Body of pancreas (tissue), 4 donors: ENCODE measurements around the gene ACVRL1. TPM values are rescaled to one million over a fixed set of nuclear protein-coding genes. Genes with fewer than 3 reads are reported as not detected.

Experiments
- ATAC-seq: fragments of 150-250 bp; one replicate; pipeline ENCODE4 v1.9.1; 2016
- DNase-seq, 4 donors: peaks; one replicate each; pipeline ENCODE4 v3.0.0-alpha.2; 2019
- H3K27ac ChIP-seq, 4 donors: fragments of 200-600 bp; sonication (generic); 1 replicate in 3 of 4; 2 replicates in 1 of 4; pipeline versions ENCODE4 v1.5.1 to v1.6.1; 2016 to 2019; ENCODE audit warnings: mild to moderate bottlenecking in 1 of 4, mixed read lengths in 1 of 4, moderate library complexity in 1 of 4
- H3K27me3 ChIP-seq, 2 donors: fragments of 200-600 bp; sonication (generic); one replicate each; pipeline ENCODE4 v1.6.0; 2016; ENCODE audit warnings: mild to moderate bottlenecking in 1 of 2
- H3K36me3 ChIP-seq, 2 donors: fragments of 200-600 bp; sonication (generic); replicated peaks in 1 of 2; 2 replicates each; pipeline ENCODE4 v1.5.1; 2016; ENCODE audit warnings: low read depth in 2 of 2; ENCODE audit not compliant: insufficient read depth in 1 of 2
- H3K4me1 ChIP-seq: fragments of 200-600 bp; sonication (generic); one replicate; pipeline ENCODE4 v1.6.0; 2016
- H3K4me3 ChIP-seq, 2 donors: fragments of 200-600 bp; sonication (generic); 1 replicate in 1 of 2; 2 replicates in 1 of 2; pipeline ENCODE4 v1.5.1; 2016 to 2019
- H3K9me3 ChIP-seq, 3 donors: fragments of 200-600 bp; sonication (generic); 1 replicate in 2 of 3; 2 replicates in 1 of 3; pipeline ENCODE4 v1.5.1; 2016
- POLR2A ChIP-seq, 3 donors: fragments of 450-650 bp; IDR thresholded peaks; one replicate each; pipeline ENCODE4 v1.6.1; 2016; ENCODE audit warnings: antibody characterized with exemption in 3 of 3, mild to moderate bottlenecking in 2 of 3
- WGBS, 2 donors: methylation state at CpG; one replicate each; pipeline ENCODE4 v1.1.5; 2017; 5-methylcytosine and 5-hydroxymethylcytosine counted together
- intact Hi-C: fragments of 100-400 bp; cut with DNase I; formaldehyde crosslinking; loops from one replicate; pipeline ENCODE4 v1.15.1; 2023
- total RNA-seq, 2 donors: library from RNA; depleted of rRNA; stranded (reverse); fragments of >200 nt; gene quantifications; one replicate each; pipeline ENCODE4 v1.1.0, GENCODE V29; 2016
- TF ChIP-seq, protein P1 (sequence below), 7 experiments: fragments of 450-650 bp in 4 of 7; fragments of 200-600 bp in 3 of 7; sonication (generic) in 3 of 7; IDR thresholded peaks; one replicate each; pipeline ENCODE4 v1.5.1; 2016 to 2019; ENCODE audit warnings: antibody characterized with exemption in 7 of 7

The ACVRL1 gene
- 10 to 100 TPM; 37.1 to 93.9 TPM for total RNA-seq

DNA sequence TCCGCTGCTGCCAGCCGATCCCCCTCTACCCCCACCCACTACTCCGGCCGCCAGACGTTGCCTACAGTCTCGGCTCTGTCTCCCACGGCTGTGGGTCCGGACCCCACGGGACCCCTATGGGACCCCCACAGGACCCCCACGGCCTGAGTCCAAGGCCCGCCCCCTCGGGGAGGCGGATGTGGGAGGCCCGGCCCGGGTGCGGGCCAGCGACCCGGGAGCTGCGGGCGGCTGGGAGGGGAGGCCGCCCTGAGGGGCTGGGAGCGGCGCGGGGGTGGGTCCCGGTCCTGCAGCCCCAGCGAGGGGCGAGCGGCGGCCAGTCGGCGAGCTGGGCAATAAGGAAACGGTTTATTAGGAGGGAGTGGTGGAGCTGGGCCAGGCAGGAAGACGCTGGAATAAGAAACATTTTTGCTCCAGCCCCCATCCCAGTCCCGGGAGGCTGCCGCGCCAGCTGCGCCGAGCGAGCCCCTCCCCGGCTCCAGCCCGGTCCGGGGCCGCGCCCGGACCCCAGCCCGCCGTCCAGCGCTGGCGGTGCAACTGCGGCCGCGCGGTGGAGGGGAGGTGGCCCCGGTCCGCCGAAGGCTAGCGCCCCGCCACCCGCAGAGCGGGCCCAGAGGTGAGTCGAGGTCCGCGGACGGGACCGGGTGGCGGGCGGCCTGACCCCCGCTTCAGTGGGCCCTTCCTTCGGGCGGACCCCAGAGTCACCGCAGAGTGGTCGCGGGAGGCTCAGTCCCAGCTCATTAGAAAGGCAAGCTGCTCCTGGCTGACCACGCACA lies at the start of gene ACVRL1:
Gene ACVRL1 (plus strand): TSS at position 422 of the 773 bp plus-strand sequence. CDS start 4,971 bp downstream, outside the sequence.
- 10 to 19% methylated on average over 12 to 54 of the region's 74 CpGs for WGBS, 2 donors

DNA sequence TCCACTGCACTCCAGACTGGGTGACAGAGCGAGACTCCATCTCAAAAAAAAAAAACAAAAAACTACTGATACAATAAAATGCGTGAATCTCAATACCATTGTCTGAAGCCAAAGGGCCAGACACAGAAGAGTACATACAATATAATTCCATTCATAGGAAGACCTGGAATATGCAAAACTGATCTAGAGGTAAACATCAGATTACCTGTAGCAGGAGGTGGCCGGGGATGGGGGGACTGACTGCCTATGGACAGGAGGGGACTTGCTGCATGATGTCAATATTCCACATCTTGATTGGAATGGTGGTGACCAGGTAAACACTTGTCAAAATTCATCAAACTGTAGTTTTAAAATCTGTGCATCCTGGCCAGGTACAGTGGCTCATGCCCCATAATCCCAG lies 46.3 kb upstream of the ACVRL1 start:
- DNase-seq, result no peak
- intact Hi-C loops, result no loop called here
- H3K4me1 ChIP-seq, result peaks cover 7% of the 10 kb centered on the region
- peaks cover 0 to 5% of the 10 kb centered on the region in 2 donors for H3K27me3 ChIP-seq
- H3K36me3 ChIP-seq, result no peaks in the 10 kb centered on the region
- ATAC-seq, result no peak
- H3K4me3 ChIP-seq, result no peak overlapping the region
- no peaks in the 10 kb centered on the region for H3K9me3 ChIP-seq
- H3K27ac ChIP-seq, result no peak overlapping the region
- TF ChIP-seq POLR2A (IDR thresholded peaks at IDR 0.05), result no peak
- 87 to 96% methylated on average over 3 of the region's 3 CpGs for WGBS, 2 donors

More for the DNA sequence above, at the start of gene ACVRL1:
- Histone ChIP-seq H3K4me3 (no peak within 1 kb of the TSS), H3K27ac (peak within 1 kb of the TSS; percentile 58 to 74 (median 68)), H3K27me3 (peaks cover 0 to 3% of the 10 kb centered on the region in 2 donors), H3K9me3 (no peaks in the 10 kb centered on the region), H3K4me1 (peaks cover 9% of the 10 kb centered on the region), H3K36me3 (no peaks in the 10 kb centered on the region)
- intact Hi-C loops, result no loop called here
- TF ChIP-seq, protein P1, sequence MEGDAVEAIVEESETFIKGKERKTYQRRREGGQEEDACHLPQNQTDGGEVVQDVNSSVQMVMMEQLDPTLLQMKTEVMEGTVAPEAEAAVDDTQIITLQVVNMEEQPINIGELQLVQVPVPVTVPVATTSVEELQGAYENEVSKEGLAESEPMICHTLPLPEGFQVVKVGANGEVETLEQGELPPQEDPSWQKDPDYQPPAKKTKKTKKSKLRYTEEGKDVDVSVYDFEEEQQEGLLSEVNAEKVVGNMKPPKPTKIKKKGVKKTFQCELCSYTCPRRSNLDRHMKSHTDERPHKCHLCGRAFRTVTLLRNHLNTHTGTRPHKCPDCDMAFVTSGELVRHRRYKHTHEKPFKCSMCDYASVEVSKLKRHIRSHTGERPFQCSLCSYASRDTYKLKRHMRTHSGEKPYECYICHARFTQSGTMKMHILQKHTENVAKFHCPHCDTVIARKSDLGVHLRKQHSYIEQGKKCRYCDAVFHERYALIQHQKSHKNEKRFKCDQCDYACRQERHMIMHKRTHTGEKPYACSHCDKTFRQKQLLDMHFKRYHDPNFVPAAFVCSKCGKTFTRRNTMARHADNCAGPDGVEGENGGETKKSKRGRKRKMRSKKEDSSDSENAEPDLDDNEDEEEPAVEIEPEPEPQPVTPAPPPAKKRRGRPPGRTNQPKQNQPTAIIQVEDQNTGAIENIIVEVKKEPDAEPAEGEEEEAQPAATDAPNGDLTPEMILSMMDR (IDR thresholded peaks at IDR 0.05), result no peak
- no peak for TF ChIP-seq POLR2A (IDR thresholded peaks at IDR 0.05)
- DNase-seq, result peak in 1 of 4 donors; percentile 27
- ATAC-seq, result peak; percentile 16

DNA sequence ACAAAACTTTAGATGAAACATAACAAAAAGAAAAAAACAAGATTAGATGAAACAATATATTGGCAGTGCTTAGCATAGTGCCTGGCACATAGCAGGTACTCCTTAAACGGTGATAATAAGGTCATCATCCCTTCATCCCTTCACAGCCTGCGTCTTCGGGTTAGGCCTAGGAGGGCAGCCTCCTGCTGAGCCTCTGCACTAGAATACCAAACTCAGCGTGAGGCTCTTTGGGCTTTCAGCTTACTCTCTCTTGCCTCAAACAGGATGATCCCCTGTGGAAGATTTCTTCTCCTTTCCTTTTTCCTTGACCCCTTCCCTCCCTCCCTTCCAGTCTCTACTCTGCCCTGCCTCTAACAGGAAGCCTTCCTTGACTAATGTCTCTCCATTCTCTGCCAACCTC lies 44.4 kb upstream of the ACVRL1 start:
- DNase-seq, result no peak
- intact Hi-C loops, result no loop called here
- TF ChIP-seq, protein P1 (IDR thresholded peaks at IDR 0.05), result no peak
- TF ChIP-seq POLR2A (IDR thresholded peaks at IDR 0.05), result no peak
- Histone ChIP-seq H3K4me1 (peaks cover 5% of the 10 kb centered on the region), H3K9me3 (no peaks in the 10 kb centered on the region), H3K4me3 (no peak overlapping the region), H3K36me3 (no peaks in the 10 kb centered on the region), H3K27ac (no peak overlapping the region), H3K27me3 (peaks cover 0 to 5% of the 10 kb centered on the region in 2 donors)
- ATAC-seq, result no peak
- WGBS, 2 donors, result 82 to 90% methylated on average over 4 of the region's 4 CpGs

DNA sequence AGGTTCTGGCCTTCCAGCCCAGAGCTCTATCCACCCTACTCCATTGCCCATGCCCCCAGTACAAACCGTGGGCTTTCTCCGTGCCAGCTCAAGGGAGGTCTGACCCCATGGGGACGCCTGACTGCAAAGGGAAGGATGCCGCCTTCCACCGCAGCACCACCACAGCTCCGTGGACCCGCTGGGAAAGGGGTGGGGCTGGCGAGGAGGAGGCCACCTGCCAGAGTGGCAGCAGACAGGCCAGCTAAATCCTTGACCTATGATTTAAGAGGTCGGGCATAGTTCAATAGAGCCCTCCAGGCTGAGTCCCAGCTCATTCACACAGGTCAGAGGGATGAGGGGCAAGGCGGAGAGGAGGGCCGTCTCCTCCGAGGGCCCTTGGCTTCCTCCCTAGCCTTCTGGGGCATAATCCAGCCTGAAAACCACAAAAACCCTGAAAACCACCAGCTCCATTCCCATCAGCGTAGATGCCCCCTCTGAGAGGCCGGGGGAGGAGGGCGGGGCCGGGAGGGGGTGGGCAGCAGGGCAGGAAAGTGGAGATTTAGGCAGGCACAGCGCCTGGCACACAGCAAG lies 43.9 kb upstream of the ACVRL1 start:
- ATAC-seq (peak; percentile 2), DNase-seq (no peak)
- H3K4me3 ChIP-seq, result no peak overlapping the region
- whole genome bisulfite sequencing, 2 donors, result 33 to 40% methylated on average over 8 to 17 of the region's 17 CpGs
- no peaks in the 10 kb centered on the region for H3K9me3 ChIP-seq
- no peaks in the 10 kb centered on the region for H3K36me3 ChIP-seq
- no peak overlapping the region for H3K27ac ChIP-seq
- intact Hi-C loops, result no loop called here
- TF ChIP-seq, protein P1 (IDR thresholded peaks at IDR 0.05), result no peak
- TF ChIP-seq POLR2A (IDR thresholded peaks at IDR 0.05), result no peak
- peaks cover 0 to 5% of the 10 kb centered on the region in 2 donors for H3K27me3 ChIP-seq
- peaks cover 5% of the 10 kb centered on the region for H3K4me1 ChIP-seq

DNA sequence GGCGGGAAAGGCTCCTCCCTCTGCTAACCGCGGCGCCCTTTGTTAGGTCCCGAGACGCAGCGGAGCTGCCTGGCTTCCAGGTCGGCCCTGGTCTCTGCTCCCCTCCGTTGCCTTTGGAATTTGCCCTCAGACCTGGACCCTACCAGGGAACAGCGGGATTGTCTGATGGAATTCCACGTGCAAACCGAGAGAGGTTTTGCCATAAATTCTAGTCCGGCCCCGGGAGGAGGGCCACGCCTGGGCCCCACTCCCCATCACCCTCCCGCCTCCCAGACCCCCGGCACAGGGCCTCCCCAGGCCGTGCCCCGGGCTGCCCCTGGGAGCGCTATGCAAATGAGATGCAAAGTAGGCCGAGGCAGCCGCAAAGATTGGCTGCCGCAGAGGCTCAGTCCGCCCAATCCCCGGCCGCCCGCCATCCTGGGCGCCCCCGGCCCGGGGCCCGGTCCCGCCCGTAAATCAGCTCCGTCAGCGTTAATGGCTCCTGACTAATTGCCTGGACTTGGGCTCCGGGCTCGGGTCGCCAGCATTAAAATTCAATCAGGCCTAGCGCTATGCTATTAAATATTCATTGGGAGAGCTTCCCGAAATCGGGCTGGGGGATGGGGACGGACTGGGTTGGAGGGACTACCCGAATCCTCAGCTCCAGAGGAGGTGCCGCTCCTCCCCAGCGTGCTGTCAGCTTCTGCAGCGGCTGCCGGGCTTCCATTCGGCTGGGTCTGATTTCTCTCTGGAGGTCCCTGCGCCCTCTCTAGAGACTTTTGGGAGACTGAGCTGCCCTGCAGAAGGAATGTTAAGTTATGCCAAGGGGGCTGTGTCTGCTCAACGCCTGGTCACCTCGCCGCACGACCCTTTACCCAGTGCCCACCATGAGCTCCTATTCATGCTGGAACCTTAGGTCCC lies 43.1 kb upstream of the ACVRL1 start:
- peaks cover 0 to 11% of the 10 kb centered on the region in 2 donors for H3K27me3 ChIP-seq
- WGBS, 2 donors, result 16 to 53% methylated on average over 4 to 53 of the region's 53 CpGs
- H3K27ac ChIP-seq, result no peak overlapping the region
- ATAC-seq (peak; percentile 29), DNase-seq (no peak)
- H3K9me3 ChIP-seq, result no peaks in the 10 kb centered on the region
- no peak overlapping the region for H3K4me3 ChIP-seq
- peaks cover 12% of the 10 kb centered on the region for H3K4me1 ChIP-seq
- no peaks in the 10 kb centered on the region for H3K36me3 ChIP-seq
- TF ChIP-seq, protein P1 (IDR thresholded peaks at IDR 0.05), result no peak
- intact Hi-C loops, result no loop called here
